SU-DHL-6 (cell line): ENCODE measurements around the gene WFDC10B.

Source experiments
- CTCF ChIP-seq: fragments of 200-600 bp; sonication (generic); IDR thresholded peaks from one replicate; pipeline ENCODE4 v1.5.1; 2017; ENCODE audit warnings: antibody characterized with exemption, mild to moderate bottlenecking, low read length, moderate library complexity; ENCODE audit not compliant: insufficient read depth, poor library complexity, severe bottlenecking
- EZH2phosphoT487 ChIP-seq: fragments of 200-600 bp; sonication (generic), shearing (Covaris generic); conservative IDR thresholded peaks from 2 replicates; pipeline ENCODE4 v1.6.1; 2018; ENCODE audit warnings: mild to moderate bottlenecking, antibody characterized with exemption, low read length, moderate library complexity, mixed read lengths

GRCh38 chr20:45725134-45725533 is 20.3 kb upstream of the WFDC10B start:
- TF ChIP-seq CTCF = no peak
- no peak for TF ChIP-seq EZH2phosphoT487
